ENCODE results near the gene LCN12.

LCN12 gene

DNA sequence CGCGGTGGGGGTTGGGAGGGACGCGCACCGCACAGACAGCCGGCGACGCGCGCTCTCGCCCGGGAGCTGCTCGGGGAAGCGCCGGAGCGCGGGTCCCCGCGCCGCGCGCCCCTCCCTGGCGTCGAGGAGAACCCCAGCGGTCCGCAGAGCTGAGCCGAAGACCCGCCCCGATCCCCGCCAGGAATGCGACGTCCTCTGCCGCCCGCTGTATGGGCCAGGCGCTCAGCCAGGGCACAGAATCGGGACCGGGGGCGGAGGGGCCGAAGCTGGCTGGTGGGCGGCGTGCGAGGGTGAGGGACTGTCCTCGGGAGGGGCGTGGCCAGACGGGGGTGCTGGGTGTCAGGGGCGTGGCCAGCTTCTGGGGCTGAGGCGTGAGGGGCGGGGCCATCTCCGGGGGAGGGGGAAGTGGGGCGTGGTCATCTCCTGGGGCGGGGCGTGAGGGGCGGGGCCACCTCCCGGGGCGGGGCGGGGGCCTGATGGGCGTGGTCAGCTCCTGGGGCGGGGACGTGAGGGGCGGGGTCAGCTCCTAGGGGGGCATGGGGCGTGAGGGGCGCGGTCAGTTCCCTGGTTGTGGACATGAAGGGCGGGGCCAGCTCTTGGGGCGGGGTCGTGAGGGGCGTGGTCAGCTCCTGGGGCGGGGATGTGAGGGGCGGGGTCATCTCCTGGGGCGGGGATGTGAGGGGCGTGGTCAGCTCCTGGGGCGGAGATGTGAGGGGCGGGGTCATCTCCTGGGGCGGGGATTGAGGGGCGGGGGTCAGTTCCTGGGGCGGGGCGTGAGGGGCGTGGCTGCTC is 26.2 kb downstream of the LCN12 start:
- Histone ChIP-seq H4K20me1 (ENCODE audit: control insufficient read depth, insufficient read depth, low read depth, low read length) (no peaks in the 10 kb centered on the region), H3K9me2 (replicated peaks; ENCODE audit: control insufficient read depth, low read length) (no peaks in the 10 kb centered on the region), H3K4me2 (ENCODE audit: low read length) (no peak overlapping the region), H3K4me1 (ENCODE audit: control insufficient read depth, low read length) (no peaks in the 10 kb centered on the region), H3K36me3 (ENCODE audit: control insufficient read depth, low read length) (no peaks in the 10 kb centered on the region), H3K9me3 (ENCODE audit: control insufficient read depth, insufficient read depth, low read length) (no peaks in the 10 kb centered on the region), H3K27me3 (ENCODE audit: control insufficient read depth, low read length) (no peaks in the 10 kb centered on the region), H3F3A (ENCODE audit: control insufficient read depth, insufficient read depth) (no peaks in the 10 kb centered on the region), H3K27ac (ENCODE audit: low read depth, low read length) (no peak overlapping the region), H3K79me2 (ENCODE audit: control insufficient read depth, low read length) (no peaks in the 10 kb centered on the region), H3K4me3 (ENCODE audit: low read length) (no peak overlapping the region)
- no peak for TF ChIP-seq EZH2phosphoT487 (IDR thresholded peaks at IDR 0.05; ENCODE audit: borderline replicate concordance, low read length)

- Histone ChIP-seq H3K9me2 (replicated peaks; ENCODE audit: control insufficient read depth, low read length) (no peaks in the 10 kb centered on the region), H3F3A (ENCODE audit: control insufficient read depth, insufficient read depth) (no peaks in the 10 kb centered on the region), H3K9me3 (ENCODE audit: control insufficient read depth, insufficient read depth, low read length) (no peaks in the 10 kb centered on the region), H4K20me1 (ENCODE audit: control insufficient read depth, insufficient read depth, low read depth, low read length) (no peaks in the 10 kb centered on the region), H3K4me3 (ENCODE audit: low read length) (no peak overlapping the region), H3K79me2 (ENCODE audit: control insufficient read depth, low read length) (no peaks in the 10 kb centered on the region), H3K4me1 (ENCODE audit: control insufficient read depth, low read length) (no peaks in the 10 kb centered on the region), H3K27me3 (ENCODE audit: control insufficient read depth, low read length) (peaks cover 7% of the 10 kb centered on the region; the same call in 1 of the 2 replicates), H3K36me3 (ENCODE audit: control insufficient read depth, low read length) (no peaks in the 10 kb centered on the region), H3K27ac (ENCODE audit: low read depth, low read length) (no peak overlapping the region), H3K4me2 (ENCODE audit: low read length) (no peak overlapping the region)
- TF ChIP-seq EZH2phosphoT487 (IDR thresholded peaks at IDR 0.05; ENCODE audit: borderline replicate concordance, low read length), result no peak
- TF ChIP-seq CTCF (IDR thresholded peaks at IDR 0.05; ENCODE audit: low read depth, low read length, poor library complexity, severe bottlenecking), result no peak
These were observed 26.9 kb downstream of the LCN12 start for GRCh38 chr9:136978865-136979544.

DNA sequence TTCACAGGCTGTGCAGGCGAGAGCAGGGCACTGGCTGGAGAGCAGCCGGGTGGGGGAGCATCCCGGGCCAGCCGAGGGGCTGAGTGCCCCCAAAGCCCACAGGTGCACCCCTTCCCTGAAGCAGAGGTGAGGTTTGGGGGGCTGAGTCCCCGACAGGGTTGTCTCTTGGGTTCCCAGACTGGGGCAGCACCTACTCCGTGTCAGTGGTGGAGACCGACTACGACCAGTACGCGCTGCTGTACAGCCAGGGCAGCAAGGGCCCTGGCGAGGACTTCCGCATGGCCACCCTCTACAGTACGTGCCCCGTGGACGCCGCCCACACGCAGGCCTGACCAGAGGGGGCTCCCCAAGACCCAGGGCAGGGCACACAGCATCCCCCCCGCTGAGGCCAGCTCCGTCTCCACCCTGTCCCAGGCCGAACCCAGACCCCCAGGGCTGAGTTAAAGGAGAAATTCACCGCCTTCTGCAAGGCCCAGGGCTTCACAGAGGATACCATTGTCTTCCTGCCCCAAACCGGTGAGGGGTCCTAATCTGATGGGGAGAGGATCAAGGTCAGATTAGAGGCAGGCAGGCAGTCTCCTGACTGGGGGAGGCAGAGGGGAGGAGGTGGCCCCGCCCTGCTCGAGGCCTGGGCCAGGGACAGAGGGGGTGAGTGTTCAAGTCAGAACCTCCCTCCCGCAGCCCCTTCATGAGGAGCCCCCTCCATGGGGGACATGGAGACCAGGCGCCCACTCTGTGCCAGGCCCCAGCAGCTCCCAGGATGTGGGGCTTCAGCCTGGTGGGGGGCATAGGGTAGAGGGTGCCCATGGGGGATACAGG is 27.9 kb downstream of the LCN12 start:
- H3K4me1 ChIP-seq (ENCODE audit: control insufficient read depth, low read length), result no peaks in the 10 kb centered on the region
- H3K9me3 ChIP-seq (ENCODE audit: control insufficient read depth, insufficient read depth, low read length), result no peaks in the 10 kb centered on the region
- H3K4me3 ChIP-seq (ENCODE audit: low read length), result no peak overlapping the region
- H3K9me2 ChIP-seq (replicated peaks; ENCODE audit: control insufficient read depth, low read length), result no peaks in the 10 kb centered on the region
- no peaks in the 10 kb centered on the region for H3K79me2 ChIP-seq (ENCODE audit: control insufficient read depth, low read length)
- H3K4me2 ChIP-seq (ENCODE audit: low read length), result no peak overlapping the region
- H3K27me3 ChIP-seq (ENCODE audit: control insufficient read depth, low read length), result peaks cover 11% of the 10 kb centered on the region
- TF ChIP-seq CTCF (IDR thresholded peaks at IDR 0.05; ENCODE audit: low read depth, low read length, poor library complexity, severe bottlenecking), result no peak
- TF ChIP-seq EZH2phosphoT487 (IDR thresholded peaks at IDR 0.05; ENCODE audit: borderline replicate concordance, low read length), result no peak
- no peaks in the 10 kb centered on the region for H3K36me3 ChIP-seq (ENCODE audit: control insufficient read depth, low read length)
- H4K20me1 ChIP-seq (ENCODE audit: control insufficient read depth, insufficient read depth, low read depth, low read length), result no peaks in the 10 kb centered on the region
- no peak overlapping the region for H3K27ac ChIP-seq (ENCODE audit: low read depth, low read length)
- no peaks in the 10 kb centered on the region for H3F3A ChIP-seq (ENCODE audit: control insufficient read depth, insufficient read depth)

All from DOHH2 (cell line).